Measurements from ENCODE around the gene PHLPP1.

PHLPP1 gene

DNA sequence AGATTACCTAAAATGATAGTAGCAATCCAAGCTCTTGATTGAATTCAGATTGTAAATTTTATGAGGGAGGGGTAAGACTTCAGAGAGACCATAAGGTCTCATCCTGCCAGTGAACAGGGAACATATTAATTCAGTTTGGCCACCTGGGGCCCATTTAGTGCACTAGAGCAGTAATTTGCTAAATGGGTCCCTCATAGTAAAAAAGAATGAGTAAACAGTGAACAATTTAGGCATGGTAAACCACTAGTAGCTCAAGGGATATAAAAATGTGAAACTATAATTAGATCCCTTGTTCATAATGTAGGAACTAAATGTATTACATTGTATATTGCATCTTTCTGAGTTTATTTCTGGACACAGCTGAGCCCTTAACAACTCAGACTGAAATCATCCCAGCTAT, 4.9 kb upstream of the PHLPP1 start:
- H3K9me3 ChIP-seq (ENCODE audit: insufficient read depth, low read length): no peaks in the 10 kb centered on the region
- H2AFZ ChIP-seq (ENCODE audit: low read depth, low read length, severe bottlenecking): no peak overlapping the region
- TF ChIP-seq, protein P1, sequence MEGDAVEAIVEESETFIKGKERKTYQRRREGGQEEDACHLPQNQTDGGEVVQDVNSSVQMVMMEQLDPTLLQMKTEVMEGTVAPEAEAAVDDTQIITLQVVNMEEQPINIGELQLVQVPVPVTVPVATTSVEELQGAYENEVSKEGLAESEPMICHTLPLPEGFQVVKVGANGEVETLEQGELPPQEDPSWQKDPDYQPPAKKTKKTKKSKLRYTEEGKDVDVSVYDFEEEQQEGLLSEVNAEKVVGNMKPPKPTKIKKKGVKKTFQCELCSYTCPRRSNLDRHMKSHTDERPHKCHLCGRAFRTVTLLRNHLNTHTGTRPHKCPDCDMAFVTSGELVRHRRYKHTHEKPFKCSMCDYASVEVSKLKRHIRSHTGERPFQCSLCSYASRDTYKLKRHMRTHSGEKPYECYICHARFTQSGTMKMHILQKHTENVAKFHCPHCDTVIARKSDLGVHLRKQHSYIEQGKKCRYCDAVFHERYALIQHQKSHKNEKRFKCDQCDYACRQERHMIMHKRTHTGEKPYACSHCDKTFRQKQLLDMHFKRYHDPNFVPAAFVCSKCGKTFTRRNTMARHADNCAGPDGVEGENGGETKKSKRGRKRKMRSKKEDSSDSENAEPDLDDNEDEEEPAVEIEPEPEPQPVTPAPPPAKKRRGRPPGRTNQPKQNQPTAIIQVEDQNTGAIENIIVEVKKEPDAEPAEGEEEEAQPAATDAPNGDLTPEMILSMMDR (IDR thresholded peaks at IDR 0.05; ENCODE audit: insufficient read depth, low read length, poor library complexity, severe bottlenecking): no peak
- TF ChIP-seq EZH2phosphoT487 (conservative IDR thresholded peaks at IDR 0.05; ENCODE audit: low read length): no peak
- no peak overlapping the region for H3K4me3 ChIP-seq (ENCODE audit: insufficient read depth, low read length, poor library complexity, severe bottlenecking)
- no peak overlapping the region for H3K27ac ChIP-seq (ENCODE audit: low read depth, low read length)
- H4K20me1 ChIP-seq (ENCODE audit: low read depth, low read length): no peaks in the 10 kb centered on the region
- no peak overlapping the region for H3K4me2 ChIP-seq (ENCODE audit: low read depth, low read length, poor library complexity, severe bottlenecking)
- H3K9me2 ChIP-seq (replicated peaks; ENCODE audit: insufficient read depth, low read length): no peaks in the 10 kb centered on the region
- no peak overlapping the region for H3K9ac ChIP-seq (ENCODE audit: low read length)
- no peaks in the 10 kb centered on the region for H3K27me3 ChIP-seq (ENCODE audit: low read length)
- no peaks in the 10 kb centered on the region for H3K36me3 ChIP-seq (ENCODE audit: low read length)
- H3K79me2 ChIP-seq (ENCODE audit: insufficient read depth, low read length): no peaks in the 10 kb centered on the region
- H3F3A ChIP-seq (ENCODE audit: insufficient read depth): peaks cover 10% of the 10 kb centered on the region; the same call in 1 of the 2 replicates

DNA sequence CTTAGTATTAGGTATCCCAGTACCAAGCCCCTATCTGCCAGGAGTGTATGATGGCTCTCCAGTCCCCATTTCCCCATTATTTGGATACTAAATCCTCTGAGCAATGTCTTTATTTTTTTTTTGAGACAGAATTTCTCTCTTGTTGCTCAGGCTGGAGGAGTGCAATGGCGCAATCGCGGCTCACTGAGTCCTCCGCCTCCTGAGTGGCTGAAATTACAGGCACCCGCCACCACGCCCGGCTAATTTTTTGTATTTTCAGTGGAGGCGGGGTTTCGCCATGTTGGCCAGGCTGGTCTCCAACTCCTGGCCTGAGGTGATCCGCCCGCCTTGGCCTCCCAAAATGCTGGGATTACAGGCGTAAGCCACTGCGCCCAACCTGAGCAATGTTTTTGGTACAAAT, 3.6 kb upstream of the PHLPP1 start:
- no peaks in the 10 kb centered on the region for H3K9me2 ChIP-seq (replicated peaks; ENCODE audit: insufficient read depth, low read length)
- no peak overlapping the region for H3K4me3 ChIP-seq (ENCODE audit: insufficient read depth, low read length, poor library complexity, severe bottlenecking)
- H3K4me2 ChIP-seq (ENCODE audit: low read depth, low read length, poor library complexity, severe bottlenecking): no peak overlapping the region
- no peaks in the 10 kb centered on the region for H4K20me1 ChIP-seq (ENCODE audit: low read depth, low read length)
- H3K27me3 ChIP-seq (ENCODE audit: low read length): no peaks in the 10 kb centered on the region
- no peaks in the 10 kb centered on the region for H3K36me3 ChIP-seq (ENCODE audit: low read length)
- H3K9ac ChIP-seq (ENCODE audit: low read length): no peak overlapping the region
- TF ChIP-seq EZH2phosphoT487 (conservative IDR thresholded peaks at IDR 0.05; ENCODE audit: low read length): no peak
- TF ChIP-seq, protein P1 (IDR thresholded peaks at IDR 0.05; ENCODE audit: insufficient read depth, low read length, poor library complexity, severe bottlenecking): no peak
- H3K79me2 ChIP-seq (ENCODE audit: insufficient read depth, low read length): no peaks in the 10 kb centered on the region
- H3K27ac ChIP-seq (ENCODE audit: low read depth, low read length): no peak overlapping the region
- peaks cover 10% of the 10 kb centered on the region; the same call in 1 of the 2 replicates for H3F3A ChIP-seq (ENCODE audit: insufficient read depth)
- no peaks in the 10 kb centered on the region for H3K9me3 ChIP-seq (ENCODE audit: insufficient read depth, low read length)
- H2AFZ ChIP-seq (ENCODE audit: low read depth, low read length, severe bottlenecking): no peak overlapping the region

DNA sequence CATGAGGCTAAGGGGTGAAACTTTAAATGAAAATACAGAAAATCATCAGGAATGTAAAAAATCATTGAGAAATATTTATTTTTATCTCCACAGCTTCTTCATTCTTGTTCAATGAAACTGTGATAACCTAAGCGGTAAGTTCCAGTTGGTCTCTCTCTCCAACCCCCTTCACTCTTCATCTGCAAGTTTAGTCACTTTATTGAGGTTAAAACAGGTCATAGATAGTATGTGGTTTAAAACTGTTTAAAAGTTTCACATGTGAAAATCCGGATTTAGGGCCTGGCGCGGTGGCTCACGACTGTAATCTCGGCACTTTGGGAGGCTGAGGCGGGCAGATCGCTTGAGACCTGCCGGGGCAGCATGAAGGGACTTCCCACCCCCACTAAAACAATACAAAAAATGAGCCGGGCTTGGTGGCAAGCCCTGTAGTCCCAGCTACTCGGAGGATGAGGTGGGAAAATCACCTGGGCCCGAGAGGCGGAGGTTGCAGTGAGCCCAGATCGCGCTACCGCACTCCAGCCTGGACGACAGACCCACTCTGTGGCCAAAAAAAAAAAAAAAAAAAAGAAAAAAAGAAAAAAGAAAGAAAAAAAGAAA, 1.6 kb upstream of the PHLPP1 start:
- H3K36me3 ChIP-seq (ENCODE audit: low read length): no peaks in the 10 kb centered on the region
- H3K9ac ChIP-seq (ENCODE audit: low read length): no peak overlapping the region; the same call in 1 of the 2 replicates
- no peaks in the 10 kb centered on the region for H3K27me3 ChIP-seq (ENCODE audit: low read length)
- TF ChIP-seq, protein P1 (IDR thresholded peaks at IDR 0.05; ENCODE audit: insufficient read depth, low read length, poor library complexity, severe bottlenecking): no peak
- TF ChIP-seq EZH2phosphoT487 (conservative IDR thresholded peaks at IDR 0.05; ENCODE audit: low read length): no peak
- peak overlapping the region; percentile 53 for H3K4me2 ChIP-seq (ENCODE audit: low read depth, low read length, poor library complexity, severe bottlenecking)
- peaks cover 19% of the 10 kb centered on the region; the same call in 1 of the 2 replicates for H3F3A ChIP-seq (ENCODE audit: insufficient read depth)
- no peaks in the 10 kb centered on the region for H3K9me3 ChIP-seq (ENCODE audit: insufficient read depth, low read length)
- no peak overlapping the region for H3K4me3 ChIP-seq (ENCODE audit: insufficient read depth, low read length, poor library complexity, severe bottlenecking)
- peaks cover 17% of the 10 kb centered on the region; the same call in 1 of the 2 replicates for H3K79me2 ChIP-seq (ENCODE audit: insufficient read depth, low read length)
- peaks cover 11% of the 10 kb centered on the region; the same call in 1 of the 2 replicates for H4K20me1 ChIP-seq (ENCODE audit: low read depth, low read length)
- no peak overlapping the region for H2AFZ ChIP-seq (ENCODE audit: low read depth, low read length, severe bottlenecking)
- H3K9me2 ChIP-seq (replicated peaks; ENCODE audit: insufficient read depth, low read length): no peaks in the 10 kb centered on the region
- H3K27ac ChIP-seq (ENCODE audit: low read depth, low read length): no peak overlapping the region
